HG02852 (cell line): Measurements from ENCODE around the gene TSPAN15.

ENCODE experiments used
- ATAC-seq: cut with Tn5 transposase; IDR thresholded peaks from one replicate; pipeline ENCODE4 v1.9.1; 2021; ENCODE audit warnings: mild to moderate bottlenecking, moderate library complexity; ENCODE audit not compliant: unreplicated experiment

Gene TSPAN15

DNA sequence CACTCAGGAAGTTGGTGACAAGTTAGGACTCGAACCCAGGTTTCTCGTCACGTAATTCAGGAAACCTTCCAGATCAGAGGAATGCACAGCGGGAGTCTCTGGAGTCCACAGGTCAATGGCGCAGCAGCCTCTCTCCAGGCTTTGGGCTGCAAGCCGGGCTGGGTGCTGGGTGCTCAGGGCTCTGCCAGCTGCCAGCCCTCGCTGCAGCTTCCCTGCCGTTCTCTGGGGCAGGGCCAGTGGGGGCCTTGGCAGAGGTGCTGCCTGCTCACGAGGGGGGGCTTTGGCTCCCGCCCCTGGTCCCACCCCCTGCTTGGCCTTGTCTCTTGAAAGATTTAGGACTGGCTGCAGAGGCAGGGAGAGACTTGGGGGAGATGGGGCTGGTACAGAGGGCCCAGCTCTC lies 34.6 kb upstream of the TSPAN15 start, which contains the start of gene TACR2:
Gene TACR2 (minus strand): TSS at position 224 of the 400 bp plus-strand sequence. CDS start 595 bp downstream, outside the sequence.
- no peak for ATAC-seq

DNA sequence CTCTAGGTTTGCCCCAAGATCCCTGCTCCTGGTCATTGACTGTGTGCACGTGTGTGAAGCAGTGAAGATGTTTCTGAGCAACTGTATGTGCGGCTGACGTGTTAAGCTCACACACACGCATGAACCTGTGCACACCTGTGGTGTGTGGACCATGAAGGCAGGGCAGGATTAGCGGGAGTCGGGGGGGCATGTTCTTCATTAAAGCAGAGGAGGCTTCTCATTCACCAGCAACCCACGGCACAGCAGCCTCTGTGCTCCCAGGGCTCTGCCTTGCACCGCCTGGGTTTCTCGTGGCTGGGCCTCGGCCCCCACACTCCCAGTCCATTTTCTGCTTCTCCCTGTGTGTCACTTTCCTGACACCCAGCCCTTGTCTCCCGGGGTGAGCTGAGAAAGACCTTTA lies 33.7 kb upstream of the TSPAN15 start:
- ATAC-seq = no peak

GRCh38 chr10:69418052-69418752 lies 33.1 kb upstream of the TSPAN15 start:
- no peak for ATAC-seq

DNA sequence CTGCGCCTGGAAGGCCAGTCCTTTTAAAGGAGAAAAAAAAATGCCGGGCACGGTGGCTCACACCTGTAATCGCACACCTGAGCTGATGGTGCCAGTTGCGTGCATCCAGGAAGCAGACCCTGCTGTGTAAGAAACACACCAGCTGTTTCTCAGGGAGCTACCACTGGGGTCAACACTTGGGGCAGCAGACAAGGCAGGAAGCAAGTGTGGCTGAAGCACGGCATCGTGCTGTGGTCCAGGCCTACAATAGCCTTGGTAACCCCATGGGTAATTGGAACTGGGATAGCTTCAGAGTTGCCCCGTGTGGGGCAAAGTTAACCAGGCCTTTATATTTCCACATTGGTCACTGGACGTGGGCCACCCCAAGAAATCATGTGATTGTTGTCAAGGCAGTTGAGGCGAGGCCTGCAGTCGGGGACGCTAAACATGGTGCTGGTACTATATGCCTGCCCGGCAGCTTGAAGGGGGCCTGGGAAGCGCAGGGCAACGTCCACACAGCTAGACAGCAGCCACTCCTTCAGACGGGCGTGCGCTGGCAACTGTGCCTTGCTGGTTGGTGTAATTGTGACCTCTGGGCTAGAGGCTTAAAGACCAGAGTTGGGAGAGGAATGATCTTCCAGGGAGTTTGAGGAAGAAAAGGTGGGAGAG lies 32.0 kb upstream of the TSPAN15 start:
- ATAC-seq = no peak

DNA sequence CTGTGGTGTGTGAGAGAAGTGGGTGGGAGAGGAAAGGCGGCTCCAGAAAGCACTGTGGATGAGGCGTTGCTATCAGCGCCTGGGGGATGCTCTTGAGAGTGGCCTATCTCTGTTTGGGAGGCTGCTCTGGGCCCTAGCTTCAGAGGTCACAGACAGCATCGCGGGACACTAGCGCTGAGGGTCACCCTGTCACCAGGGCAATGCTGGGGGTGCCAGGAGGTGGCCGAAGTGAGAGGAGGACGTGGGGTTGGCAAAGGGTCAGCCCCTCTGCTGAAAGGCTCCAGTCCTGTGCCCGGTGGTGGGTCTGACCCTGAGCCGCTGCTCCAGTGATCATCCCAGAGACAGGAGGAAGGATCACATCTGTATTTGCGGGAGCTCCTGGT lies 31.5 kb upstream of the TSPAN15 start:
- ATAC-seq = no peak

DNA sequence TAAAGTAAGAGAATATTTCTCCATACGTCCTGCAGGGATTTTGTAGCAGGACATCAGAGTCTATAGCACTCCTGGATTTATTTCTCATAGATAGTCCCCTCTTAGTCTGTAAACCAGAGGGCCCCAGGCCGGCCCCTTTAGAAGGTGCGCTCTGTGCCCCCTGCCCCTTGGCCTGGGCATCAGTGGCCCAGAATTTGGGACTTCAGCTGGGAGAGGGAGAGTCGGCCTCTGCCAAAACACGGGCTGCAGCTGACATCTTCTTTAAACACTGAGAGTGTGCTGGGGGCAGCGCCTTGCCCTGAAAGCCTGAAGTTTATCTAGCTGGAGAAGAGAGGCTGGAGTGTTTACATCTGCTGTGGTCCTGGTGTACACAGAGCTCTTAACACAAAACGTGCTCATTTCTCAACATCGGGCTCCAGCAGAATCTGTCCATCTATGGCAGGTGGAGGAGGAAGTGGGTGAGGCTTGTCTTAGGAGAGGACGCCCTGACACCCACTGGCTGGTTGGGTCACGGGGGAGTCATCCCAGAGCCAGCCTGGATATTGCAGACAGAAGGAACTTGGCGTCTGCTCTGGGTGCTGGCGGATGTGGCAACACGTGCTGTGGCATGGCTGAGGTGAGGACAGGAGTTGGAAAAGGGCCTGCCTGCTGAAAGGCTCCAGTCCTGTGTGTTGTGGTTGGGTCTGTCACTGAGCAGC lies 29.5 kb upstream of the TSPAN15 start:
- ATAC-seq = no peak

DNA sequence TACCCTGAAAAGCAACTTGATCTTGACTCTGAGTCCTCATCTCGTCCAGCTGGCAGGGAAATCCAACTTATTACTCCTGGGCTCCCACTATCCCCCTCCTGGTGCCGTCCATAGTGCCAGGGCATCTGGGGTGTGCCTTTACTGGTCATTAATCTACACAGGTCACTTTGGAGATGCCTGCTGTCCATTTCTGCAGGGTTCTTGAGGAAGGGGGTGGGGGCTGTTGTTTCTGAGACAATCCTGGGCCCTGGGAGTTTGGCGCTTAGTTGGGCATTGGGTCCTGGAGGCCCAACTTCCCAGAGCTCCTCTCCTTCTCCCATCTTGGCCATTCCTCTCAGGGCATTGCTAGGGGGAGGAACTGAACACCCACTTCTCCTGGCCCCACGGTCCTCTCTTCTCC lies 28.6 kb upstream of the TSPAN15 start:
- ATAC-seq = no peak

DNA sequence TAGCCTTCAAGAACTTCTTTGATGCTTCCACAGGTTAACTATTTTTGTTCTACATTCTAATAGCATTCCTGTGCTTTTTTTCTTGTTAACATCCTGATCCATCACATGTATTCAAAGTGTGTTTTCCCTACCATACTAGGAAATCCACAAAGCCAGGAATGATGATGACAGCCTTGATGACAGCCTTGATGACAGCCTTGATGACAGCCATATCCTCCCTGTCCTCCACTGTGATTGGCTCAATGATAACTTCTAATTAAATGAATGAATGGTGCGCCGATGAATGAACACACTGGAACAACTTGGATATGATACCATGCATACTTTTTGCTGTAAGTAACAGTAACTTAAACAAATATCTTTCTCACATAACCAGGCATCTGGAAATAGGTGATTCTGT lies 26.2 kb upstream of the TSPAN15 start:
- ATAC-seq = no peak

DNA sequence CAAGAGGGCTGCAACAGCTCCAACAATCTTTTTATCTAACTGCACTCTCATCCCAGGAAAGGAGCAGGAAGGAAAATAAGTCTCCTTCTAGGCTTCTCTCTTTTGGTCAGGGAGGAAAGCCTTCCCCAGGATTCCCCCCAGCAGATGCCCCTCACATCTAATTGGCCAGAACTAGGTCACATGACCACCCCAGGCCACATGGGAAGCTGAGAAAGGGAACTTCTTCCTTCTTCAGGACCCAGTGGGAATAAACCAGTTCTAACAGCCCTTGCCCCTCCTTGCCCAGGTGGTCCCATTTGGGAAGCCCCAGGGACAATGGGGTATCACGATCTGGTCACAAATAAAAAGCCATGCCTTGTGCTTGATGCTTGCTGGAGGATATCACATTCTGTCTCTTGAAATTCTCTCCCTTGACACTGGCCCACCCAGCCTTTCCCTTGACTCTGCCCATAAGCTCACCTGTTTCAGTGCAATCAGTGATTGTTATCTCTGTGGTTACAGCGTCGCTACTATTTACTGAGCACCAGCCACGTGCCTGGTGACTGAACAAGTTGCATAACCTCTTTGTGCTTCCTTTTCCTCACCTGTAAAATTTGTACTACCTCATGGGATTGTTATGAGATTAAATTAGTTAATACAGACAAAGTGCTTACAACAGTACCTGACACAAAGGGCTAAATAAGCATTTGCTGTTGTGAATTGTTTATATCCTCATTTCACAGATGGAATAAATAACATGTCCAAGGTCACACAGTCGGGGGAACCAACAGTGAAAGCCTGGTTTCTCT lies 25.6 kb upstream of the TSPAN15 start:
- no peak for ATAC-seq

GRCh38 chr10:69426376-69426727 lies 24.9 kb upstream of the TSPAN15 start:
- ATAC-seq = no peak

DNA sequence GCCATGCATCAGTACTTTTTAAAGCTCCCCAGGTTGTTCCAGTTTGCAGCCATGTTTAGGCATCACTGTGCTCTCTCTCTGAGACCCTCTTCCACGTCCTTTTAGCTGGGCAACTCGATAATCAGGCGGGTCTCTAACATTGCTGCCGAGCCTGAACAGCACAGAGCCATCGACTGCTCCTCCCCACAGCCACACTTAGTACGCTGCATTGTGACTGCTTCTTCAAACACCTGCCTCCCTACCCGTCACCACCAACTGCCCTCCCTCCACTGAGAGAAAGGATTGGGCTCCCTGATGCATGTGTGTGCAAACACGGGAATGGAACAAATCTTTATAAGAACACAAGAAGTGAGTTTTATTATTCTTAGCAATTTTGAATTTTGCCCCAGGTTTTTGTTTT lies 23.1 kb upstream of the TSPAN15 start:
- ATAC-seq = no peak

DNA sequence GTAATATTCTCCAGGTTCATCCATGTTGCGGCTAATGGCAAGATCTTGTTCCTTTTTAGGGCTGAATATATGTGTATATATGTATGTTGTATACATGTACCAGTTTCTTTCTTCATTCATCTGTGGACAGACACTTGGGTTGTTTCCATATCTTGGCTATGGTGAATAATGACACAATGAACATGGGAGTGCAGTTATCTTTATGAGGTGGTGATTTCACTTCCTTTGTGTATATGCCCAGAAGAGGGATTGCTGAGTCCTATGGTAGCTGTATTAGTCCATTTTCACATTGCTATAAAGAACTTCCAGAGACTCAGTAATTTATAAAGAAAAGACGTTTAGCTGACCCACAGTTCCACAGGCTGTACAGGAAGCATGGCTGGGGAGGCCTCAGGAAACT lies 17.1 kb upstream of the TSPAN15 start:
- no peak for ATAC-seq

- no peak for ATAC-seq
These were observed 16.3 kb upstream of the TSPAN15 start for GRCh38 chr10:69434926-69435325.

DNA sequence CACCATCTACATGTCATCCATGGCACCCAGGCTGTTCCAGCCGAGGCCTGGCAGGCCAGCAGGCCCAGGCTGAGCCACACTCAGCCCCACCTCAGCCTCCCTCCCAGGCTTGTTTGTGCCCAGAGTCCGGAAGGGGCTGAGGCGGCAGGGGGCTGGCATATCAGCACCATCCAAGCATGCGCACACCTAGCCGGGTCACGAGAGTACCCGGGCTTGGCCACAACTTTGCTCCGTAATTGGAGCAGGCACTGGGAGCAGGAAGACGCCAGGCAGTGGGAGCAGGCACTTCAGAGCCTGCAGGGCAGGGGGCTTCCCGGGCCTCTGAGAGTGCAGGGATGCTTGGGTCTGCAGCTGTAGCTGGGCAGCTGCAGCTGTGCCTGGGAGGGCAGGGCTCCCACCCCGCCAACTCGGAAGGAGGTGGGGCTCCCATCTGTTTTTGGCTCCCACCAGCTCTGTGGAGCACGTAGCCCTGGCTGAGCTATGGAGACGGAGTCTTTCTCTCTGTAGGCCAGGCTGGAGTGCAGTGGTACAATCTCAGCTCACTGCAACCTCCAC lies 15.2 kb upstream of the TSPAN15 start:
- ATAC-seq = no peak

GRCh38 chr10:69437321-69438259 lies 13.7 kb upstream of the TSPAN15 start:
- no peak for ATAC-seq

GRCh38 chr10:69438536-69439349 lies 12.5 kb upstream of the TSPAN15 start:
- ATAC-seq = no peak

DNA sequence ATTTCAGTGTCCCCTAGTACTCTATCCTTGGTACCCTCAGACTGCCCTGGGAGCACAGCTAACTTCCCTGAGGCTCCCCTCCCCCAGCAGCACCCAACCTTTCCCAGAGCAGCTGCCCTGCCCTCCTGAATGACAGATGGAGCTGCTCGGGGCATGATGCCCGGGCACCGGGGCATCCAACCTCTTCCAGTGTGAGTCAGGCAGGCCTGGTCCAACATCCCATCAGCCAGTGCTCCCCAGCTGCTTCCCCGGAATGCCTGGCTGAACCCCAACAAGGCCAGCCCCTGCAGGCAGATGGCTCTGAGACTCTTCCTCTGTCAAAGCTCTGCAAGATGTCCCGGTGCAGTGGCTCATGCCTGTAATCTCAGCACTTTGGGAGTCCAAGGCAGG lies 11.9 kb upstream of the TSPAN15 start:
- ATAC-seq = no peak

DNA sequence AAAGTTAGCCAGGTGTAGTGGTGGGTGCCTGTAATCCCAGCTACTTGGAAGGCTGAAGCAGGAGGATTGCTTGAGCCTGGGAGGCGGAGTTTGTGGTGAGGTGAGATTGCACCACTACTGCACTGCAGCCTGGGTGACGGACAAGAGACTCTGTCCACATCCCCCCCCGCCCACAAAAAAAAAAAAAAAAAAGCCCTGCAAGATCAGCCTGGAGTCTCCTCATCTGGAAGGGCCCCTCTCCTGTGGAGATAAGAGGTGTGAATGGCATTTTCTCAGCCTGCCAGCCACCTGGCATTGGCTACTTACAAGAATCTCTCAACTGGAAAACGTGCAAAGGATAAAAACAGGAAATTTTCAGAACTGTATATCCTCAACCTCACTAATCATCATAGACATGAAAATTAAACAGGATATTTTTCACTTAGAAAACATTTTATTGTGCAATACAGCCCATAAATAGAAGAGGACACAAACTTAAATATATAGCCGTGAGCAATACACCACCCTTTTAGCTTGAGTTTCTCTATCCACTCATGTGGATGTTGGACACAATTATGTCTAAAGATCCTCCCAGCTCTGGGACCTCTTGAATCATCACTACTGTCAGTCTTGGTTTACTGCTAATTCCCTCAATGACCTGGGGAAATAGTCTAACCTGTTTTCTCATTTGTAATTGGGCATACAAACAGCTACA lies 11.3 kb upstream of the TSPAN15 start:
- ATAC-seq = no peak

GRCh38 chr10:69443354-69443753 lies 7.9 kb upstream of the TSPAN15 start:
- no peak for ATAC-seq
